Measurements from ENCODE around the gene MBOAT2.

DNA sequence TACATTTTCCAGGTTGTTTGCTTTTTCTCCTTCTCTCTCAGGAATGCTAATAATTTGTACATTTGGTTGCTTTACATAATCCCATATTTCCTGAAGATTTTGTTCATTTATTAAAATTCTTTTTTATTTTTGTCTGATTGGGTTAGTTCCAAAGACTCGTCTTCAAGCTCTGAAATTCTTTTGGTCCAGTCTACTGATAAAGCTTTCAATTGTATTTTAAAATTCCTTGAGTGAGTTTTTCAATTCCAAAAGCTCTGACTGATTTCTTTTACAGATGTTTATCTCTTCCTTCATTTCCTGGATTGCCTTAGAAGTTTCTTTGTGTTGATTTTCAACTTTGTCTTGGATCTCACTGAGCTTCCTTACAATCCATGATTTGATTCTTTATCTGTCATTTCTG, 50.0 kb downstream of the MBOAT2 start:
- TF ChIP-seq POLR2A (IDR thresholded peaks at IDR 0.05; ENCODE audit: insufficient read depth in 1 of 2, low read depth in 2 of 2, low read length in 2 of 2) (no peak), IKZF4 (CRISPR knock-in tag; IDR thresholded peaks at IDR 0.05; ENCODE audit: borderline replicate concordance, low read depth, not compliant biosample characterization) (no peak), ZNF264 (CRISPR knock-in tag; IDR thresholded peaks at IDR 0.05) (no peak), HNRNPK (IDR thresholded peaks at IDR 0.05; ENCODE audit: low read depth, low read length, poor library complexity, severe bottlenecking) (no peak), ZKSCAN8 (CRISPR knock-in tag; IDR thresholded peaks at IDR 0.05; ENCODE audit: borderline replicate concordance) (no peak), ZSCAN20 (CRISPR knock-in tag; IDR thresholded peaks at IDR 0.05; ENCODE audit: borderline replicate concordance) (no peak)
- TF ChIP-seq, protein P1, sequence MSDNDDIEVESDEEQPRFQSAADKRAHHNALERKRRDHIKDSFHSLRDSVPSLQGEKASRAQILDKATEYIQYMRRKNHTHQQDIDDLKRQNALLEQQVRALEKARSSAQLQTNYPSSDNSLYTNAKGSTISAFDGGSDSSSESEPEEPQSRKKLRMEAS (IDR thresholded peaks at IDR 0.05), result no peak
- TF ChIP-seq, protein P2, sequence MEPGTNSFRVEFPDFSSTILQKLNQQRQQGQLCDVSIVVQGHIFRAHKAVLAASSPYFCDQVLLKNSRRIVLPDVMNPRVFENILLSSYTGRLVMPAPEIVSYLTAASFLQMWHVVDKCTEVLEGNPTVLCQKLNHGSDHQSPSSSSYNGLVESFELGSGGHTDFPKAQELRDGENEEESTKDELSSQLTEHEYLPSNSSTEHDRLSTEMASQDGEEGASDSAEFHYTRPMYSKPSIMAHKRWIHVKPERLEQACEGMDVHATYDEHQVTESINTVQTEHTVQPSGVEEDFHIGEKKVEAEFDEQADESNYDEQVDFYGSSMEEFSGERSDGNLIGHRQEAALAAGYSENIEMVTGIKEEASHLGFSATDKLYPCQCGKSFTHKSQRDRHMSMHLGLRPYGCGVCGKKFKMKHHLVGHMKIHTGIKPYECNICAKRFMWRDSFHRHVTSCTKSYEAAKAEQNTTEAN (CRISPR knock-in tag; conservative IDR thresholded peaks at IDR 0.05), result no peak

Data from HepG2 (cell line).